Measurements from ENCODE around the gene ARHGAP42.

DNA sequence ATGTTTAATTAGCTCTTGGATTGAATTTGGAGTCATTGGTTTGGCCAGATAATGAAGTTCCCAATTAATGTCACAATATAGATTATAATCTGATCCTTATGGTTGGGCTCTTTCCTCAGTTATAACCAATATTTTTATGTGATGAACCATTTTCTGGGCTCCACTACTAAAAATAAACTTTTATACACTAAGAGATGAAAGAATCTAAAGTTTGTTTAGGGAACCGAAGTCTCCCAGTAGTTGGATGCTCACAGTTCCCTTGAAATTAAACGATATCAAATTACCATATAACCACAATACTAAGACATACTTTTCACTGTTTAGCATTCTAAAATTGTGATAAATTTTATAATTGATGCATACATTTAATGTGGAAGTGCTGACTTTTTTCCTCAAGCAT is 47.0 kb upstream of the ARHGAP42 start:
- TF ChIP-seq, protein P1, sequence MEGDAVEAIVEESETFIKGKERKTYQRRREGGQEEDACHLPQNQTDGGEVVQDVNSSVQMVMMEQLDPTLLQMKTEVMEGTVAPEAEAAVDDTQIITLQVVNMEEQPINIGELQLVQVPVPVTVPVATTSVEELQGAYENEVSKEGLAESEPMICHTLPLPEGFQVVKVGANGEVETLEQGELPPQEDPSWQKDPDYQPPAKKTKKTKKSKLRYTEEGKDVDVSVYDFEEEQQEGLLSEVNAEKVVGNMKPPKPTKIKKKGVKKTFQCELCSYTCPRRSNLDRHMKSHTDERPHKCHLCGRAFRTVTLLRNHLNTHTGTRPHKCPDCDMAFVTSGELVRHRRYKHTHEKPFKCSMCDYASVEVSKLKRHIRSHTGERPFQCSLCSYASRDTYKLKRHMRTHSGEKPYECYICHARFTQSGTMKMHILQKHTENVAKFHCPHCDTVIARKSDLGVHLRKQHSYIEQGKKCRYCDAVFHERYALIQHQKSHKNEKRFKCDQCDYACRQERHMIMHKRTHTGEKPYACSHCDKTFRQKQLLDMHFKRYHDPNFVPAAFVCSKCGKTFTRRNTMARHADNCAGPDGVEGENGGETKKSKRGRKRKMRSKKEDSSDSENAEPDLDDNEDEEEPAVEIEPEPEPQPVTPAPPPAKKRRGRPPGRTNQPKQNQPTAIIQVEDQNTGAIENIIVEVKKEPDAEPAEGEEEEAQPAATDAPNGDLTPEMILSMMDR (IDR thresholded peaks at IDR 0.05), result no peak
- TF ChIP-seq POLR2AphosphoS5 (IDR thresholded peaks at IDR 0.05), result no peak
- no peak for TF ChIP-seq POLR2A (IDR thresholded peaks at IDR 0.05)

Data from stomach (tissue), 4 donors.